OCI-LY7 (cell line): ENCODE results near the gene SYNJ2.

Experiments used
- EZH2phosphoT487 ChIP-seq: fragments of 200-600 bp; sonication (generic); IDR thresholded peaks from 2 replicates; pipeline ENCODE4 v1.6.1; 2018; ENCODE audit warnings: low read depth, borderline replicate concordance, mild to moderate bottlenecking, mixed run types, antibody characterized with exemption, low read length, moderate library complexity, mixed read lengths
- TF ChIP-seq, protein P1 (sequence below): fragments of 200-600 bp; sonication (generic); conservative IDR thresholded peaks from 2 replicates; pipeline ENCODE4 v1.5.1; 2014; ENCODE audit warnings: mild to moderate bottlenecking, antibody characterized with exemption, low read length, moderate library complexity, mixed read lengths

DNA sequence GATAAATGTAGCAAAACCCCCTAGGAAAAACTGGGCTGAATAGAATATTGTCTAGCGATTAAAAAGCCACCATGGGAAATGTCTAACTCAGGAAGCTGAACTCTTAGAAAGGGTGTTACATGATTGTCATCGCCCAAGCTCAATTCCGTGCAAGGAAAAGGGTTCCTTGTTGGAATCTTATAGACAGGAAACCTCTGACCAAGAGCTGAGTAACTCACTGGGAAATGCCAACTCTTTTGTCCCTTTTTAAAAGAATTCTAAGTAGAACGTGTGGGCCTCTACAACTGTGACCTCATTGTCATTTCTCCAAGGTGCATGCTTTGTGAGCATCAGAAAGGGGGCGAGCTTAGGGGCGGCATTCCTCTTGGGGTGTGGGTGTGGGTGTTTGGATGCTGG, 88.1 kb downstream of the SYNJ2 start:
- TF ChIP-seq, protein P1, sequence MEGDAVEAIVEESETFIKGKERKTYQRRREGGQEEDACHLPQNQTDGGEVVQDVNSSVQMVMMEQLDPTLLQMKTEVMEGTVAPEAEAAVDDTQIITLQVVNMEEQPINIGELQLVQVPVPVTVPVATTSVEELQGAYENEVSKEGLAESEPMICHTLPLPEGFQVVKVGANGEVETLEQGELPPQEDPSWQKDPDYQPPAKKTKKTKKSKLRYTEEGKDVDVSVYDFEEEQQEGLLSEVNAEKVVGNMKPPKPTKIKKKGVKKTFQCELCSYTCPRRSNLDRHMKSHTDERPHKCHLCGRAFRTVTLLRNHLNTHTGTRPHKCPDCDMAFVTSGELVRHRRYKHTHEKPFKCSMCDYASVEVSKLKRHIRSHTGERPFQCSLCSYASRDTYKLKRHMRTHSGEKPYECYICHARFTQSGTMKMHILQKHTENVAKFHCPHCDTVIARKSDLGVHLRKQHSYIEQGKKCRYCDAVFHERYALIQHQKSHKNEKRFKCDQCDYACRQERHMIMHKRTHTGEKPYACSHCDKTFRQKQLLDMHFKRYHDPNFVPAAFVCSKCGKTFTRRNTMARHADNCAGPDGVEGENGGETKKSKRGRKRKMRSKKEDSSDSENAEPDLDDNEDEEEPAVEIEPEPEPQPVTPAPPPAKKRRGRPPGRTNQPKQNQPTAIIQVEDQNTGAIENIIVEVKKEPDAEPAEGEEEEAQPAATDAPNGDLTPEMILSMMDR = no peak
- no peak for TF ChIP-seq EZH2phosphoT487
